Measurements from ENCODE around the gene TSPAN2.

TSPAN2 gene

GRCh38 chr1:115071012-115071664 is 18.2 kb downstream of the TSPAN2 start:
- TF ChIP-seq ESRRG (CRISPR knock-in tag; IDR thresholded peaks at IDR 0.05) (no peak), OSR1 (CRISPR knock-in tag; IDR thresholded peaks at IDR 0.05) (no peak), ISL1 (CRISPR knock-in tag; IDR thresholded peaks at IDR 0.05) (no peak), ZNF565 (CRISPR knock-in tag; conservative IDR thresholded peaks at IDR 0.05; ENCODE audit: low read depth) (no peak), SNAI2 (CRISPR knock-in tag; IDR thresholded peaks at IDR 0.05) (no peak), ZNF8 (CRISPR knock-in tag; IDR thresholded peaks at IDR 0.05) (no peak), CSDC2 (CRISPR knock-in tag; IDR thresholded peaks at IDR 0.05) (no peak), ARNTL (CRISPR knock-in tag; IDR thresholded peaks at IDR 0.05; ENCODE audit: borderline replicate concordance, low read depth) (no peak), CSRNP3 (CRISPR knock-in tag; IDR thresholded peaks at IDR 0.05) (no peak), ZFP30 (CRISPR knock-in tag; IDR thresholded peaks at IDR 0.05) (no peak), GLIS3 (CRISPR knock-in tag; IDR thresholded peaks at IDR 0.05) (no peak), ZNF70 (CRISPR knock-in tag; IDR thresholded peaks at IDR 0.05) (no peak), PPARA (CRISPR knock-in tag; IDR thresholded peaks at IDR 0.05; ENCODE audit: borderline replicate concordance) (no peak), RARB (CRISPR knock-in tag; IDR thresholded peaks at IDR 0.05) (no peak)
- no peak for ATAC-seq

GRCh38 chr1:115069659-115070308 is 19.5 kb downstream of the TSPAN2 start:
- TF ChIP-seq PATZ1 (CRISPR knock-in tag; IDR thresholded peaks at IDR 0.05; ENCODE audit: borderline replicate concordance) (no peak), TOX (CRISPR knock-in tag; IDR thresholded peaks at IDR 0.05; ENCODE audit: borderline replicate concordance) (no peak), BACH2 (CRISPR knock-in tag; IDR thresholded peaks at IDR 0.05; ENCODE audit: borderline replicate concordance) (no peak), SNAI2 (CRISPR knock-in tag; IDR thresholded peaks at IDR 0.05) (no peak), RARB (CRISPR knock-in tag; IDR thresholded peaks at IDR 0.05) (no peak), ZFP30 (CRISPR knock-in tag; IDR thresholded peaks at IDR 0.05) (no peak), GLIS3 (CRISPR knock-in tag; IDR thresholded peaks at IDR 0.05) (no peak), ZNF8 (CRISPR knock-in tag; IDR thresholded peaks at IDR 0.05) (no peak), TCF4 (CRISPR knock-in tag; IDR thresholded peaks at IDR 0.05; ENCODE audit: borderline replicate concordance) (no peak), ESRRG (CRISPR knock-in tag; IDR thresholded peaks at IDR 0.05) (no peak), ISL1 (CRISPR knock-in tag; IDR thresholded peaks at IDR 0.05) (no peak), CREB5 (CRISPR knock-in tag; IDR thresholded peaks at IDR 0.05; ENCODE audit: low read depth) (no peak)
- peak; percentile 15; the same call in 1 of the 3 replicates for ATAC-seq

GRCh38 chr1:115068826-115069585 is 20.3 kb downstream of the TSPAN2 start:
- TF ChIP-seq BACH2 (CRISPR knock-in tag; IDR thresholded peaks at IDR 0.05; ENCODE audit: borderline replicate concordance): no peak
- peak; percentile 43 for ATAC-seq

- peak; percentile 40; the same call in 2 of the 3 replicates for ATAC-seq
- TF ChIP-seq PPARA (CRISPR knock-in tag; IDR thresholded peaks at IDR 0.05; ENCODE audit: borderline replicate concordance) (no peak), CREB5 (CRISPR knock-in tag; IDR thresholded peaks at IDR 0.05; ENCODE audit: low read depth) (no peak)
Observed at GRCh38 chr1:115067161-115067859, 22.0 kb downstream of the TSPAN2 start.
